GM19324 (cell line): ENCODE results near the gene RNF10.
"Not testable (repeated sequence)": the region's sequence is repeated elsewhere in the genome, so short reads cannot be mapped to it uniquely, and the experiment has no call there.

Experiments used
- ATAC-seq: cut with Tn5 transposase; IDR thresholded peaks from one replicate; pipeline ENCODE4 v1.9.1; 2021; ENCODE audit warnings: mild to moderate bottlenecking, moderate library complexity; ENCODE audit not compliant: unreplicated experiment, low FRiP score

Gene RNF10

DNA sequence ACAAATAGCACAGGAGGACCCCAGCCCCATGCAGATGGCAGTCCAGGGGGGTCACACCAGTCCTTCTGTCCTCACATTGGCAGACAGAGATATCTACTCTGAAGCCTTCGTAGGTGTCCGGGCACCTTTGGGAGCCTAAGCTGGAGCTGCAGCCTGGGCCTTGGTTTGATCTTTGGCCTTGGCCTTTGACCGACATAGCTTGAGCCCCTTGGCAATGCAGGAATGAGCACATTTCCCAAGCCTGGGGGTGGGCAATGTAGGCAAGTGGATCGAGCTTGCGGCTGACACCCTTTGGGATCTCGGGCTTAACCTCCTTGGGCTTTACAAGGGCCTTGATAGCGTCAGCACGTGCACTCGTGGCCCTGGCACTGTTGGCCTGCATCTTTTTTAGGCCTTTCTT is 11.6 kb upstream of the RNF10 start:
- ATAC-seq = no peak

DNA sequence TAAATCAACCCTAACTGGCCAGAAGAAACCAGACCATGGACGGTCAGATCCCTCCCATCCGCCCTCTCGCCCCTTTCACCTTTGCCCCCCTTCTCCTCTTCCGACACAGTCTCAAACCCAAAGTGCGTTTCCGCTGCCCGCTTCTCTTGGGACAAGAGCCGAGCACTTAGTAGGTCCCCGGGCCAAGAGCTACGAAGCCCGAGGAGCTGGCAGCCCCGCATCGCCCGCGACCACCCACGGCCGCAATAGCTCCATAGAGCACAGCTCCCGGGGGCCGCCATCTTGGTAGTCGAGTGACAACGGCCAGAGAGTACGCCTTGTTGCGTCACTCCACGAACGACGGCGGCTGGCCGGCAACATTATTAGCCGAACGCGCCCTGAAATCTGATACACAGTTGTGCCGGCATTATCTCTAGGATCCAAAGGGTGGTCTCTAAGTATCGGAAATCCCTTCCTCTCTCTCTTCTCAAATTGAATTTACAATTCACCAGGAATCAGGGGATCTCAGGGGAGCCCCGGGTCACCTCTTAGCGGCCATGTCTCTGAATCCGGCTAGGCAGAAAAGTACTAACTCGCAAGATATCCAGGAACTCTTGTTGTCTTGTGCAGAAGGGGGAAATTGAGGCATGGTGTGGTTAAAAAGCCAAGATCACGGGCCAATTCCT is 5.2 kb upstream of the RNF10 start, which contains the start of gene COQ5:
Gene COQ5, minus strand, starts transcription at position 298 of the 665 bp plus-strand sequence. Its CDS starts 17 bp downstream, at position 281.
- peak; percentile 77 for ATAC-seq

DNA sequence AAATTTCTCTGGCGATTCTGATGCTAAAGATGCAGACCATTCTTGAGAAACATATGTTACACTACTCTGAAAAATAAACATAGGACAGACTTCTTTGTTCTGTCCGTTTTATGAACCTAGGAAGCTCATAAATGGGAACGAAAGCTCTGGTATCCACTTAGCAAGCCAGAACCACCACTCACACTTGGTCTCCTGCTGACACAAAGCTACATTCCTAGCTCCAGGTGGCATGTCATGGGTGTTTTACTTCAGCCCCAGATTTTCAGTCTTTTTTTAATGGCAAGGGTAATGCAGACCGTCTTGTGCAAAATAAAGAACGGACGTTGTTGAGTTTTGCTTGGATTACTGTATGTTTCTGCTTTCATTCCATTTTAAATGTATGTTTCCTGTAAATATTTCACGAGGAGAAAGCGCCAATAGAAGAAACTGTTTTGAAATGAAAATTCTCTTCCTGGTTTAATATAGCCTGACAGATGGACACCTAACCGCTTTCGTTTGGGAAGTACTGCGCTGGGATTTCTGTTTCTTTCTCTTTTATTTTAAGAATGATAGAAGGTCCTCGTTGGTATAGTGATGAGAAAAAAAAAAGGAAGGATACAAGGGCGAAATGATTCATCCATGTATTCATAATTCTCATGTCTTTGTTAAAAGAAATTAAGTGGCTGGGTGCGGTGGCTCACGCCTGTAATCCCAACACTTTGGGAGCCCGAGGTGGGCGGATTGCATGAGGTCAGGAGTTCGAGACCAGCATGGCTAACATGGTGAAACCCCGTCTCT is 4.3 kb upstream of the RNF10 start:
- ATAC-seq = no peak

DNA sequence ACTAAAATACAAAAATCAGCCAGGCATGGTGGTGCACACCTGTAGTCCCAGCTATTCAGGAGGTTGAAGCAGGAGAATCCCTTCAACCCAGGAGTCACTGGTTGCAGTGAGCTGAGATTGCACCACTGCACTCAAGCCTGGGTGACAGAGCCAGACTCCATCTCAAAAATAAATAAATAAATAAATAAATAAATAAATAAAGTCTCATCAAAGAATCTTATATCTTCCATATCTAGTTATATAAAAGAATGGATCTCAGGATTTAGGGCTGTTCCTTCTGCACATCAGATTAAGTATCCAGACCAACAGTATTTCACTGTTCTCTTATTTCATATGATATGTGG is 3.8 kb upstream of the RNF10 start:
- not testable (repeated sequence) for ATAC-seq

DNA sequence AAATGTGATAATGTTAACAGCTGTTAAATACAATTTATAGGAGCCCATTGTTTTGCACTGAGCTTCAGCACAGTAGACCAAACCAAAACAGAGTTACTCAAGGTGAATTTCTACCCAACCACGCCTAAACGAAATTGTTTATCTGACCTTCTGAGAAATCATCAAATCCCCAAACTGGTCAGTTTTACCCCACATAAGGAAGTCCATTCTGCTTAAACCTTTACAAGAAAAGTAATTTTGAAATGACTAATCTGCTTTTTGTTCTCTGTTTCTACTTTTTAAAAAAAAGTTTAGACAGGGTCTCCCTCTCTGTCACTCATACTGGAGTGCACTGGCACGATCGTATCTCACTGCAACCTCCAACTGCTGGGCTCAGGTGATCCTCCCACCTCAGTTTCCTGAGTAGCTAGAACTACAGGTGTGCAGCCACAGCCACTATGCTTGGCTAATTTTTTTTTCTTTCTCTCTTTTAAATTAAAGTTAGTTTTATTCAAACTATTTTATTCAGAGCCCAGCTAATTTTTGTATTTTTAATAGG is 1.4 kb upstream of the RNF10 start:
- no peak for ATAC-seq

DNA sequence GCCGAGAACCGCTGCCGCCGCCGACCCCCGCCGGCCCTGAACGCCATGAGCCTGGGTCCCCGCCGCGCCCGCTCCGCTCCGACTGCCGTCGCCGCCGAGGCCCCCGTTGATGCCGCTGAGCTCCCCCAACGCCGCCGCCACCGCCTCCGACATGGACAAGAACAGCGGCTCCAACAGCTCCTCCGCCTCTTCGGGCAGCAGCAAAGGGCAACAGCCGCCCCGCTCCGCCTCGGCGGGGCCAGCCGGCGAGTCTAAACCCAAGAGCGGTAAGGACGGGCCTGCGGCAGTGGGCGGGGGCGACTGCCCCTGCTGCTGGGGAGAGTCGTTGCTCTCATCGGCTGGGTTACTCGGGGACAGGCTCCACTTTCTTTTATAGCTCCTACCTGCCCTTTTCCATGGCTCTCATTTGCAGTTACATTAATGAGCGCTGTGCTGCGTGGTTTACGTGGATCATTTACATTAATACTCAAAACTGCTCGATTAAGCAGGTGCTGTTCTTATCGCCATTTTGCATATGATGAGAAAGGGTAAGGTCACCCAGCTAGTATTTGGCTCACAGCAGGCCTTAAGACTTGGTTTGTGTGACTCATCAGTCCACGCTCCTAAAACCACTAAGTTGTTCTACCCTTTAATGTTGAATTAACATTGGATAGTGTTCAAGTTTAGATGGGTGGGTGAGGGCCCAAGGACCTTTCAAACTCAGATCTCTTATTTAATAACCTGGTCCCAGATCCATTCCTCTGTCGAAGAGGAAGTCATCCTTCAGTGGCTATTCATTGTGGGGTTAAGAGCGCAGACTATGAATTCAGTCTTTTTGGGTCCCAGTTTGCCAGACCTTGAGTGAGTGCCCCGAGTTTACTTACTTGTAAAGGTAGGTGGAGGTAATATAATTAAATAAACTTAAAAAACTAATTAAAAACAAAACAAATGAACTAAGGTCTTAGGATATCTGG is 823 bp downstream of the RNF10 start:
- ATAC-seq = peak; percentile 41

DNA sequence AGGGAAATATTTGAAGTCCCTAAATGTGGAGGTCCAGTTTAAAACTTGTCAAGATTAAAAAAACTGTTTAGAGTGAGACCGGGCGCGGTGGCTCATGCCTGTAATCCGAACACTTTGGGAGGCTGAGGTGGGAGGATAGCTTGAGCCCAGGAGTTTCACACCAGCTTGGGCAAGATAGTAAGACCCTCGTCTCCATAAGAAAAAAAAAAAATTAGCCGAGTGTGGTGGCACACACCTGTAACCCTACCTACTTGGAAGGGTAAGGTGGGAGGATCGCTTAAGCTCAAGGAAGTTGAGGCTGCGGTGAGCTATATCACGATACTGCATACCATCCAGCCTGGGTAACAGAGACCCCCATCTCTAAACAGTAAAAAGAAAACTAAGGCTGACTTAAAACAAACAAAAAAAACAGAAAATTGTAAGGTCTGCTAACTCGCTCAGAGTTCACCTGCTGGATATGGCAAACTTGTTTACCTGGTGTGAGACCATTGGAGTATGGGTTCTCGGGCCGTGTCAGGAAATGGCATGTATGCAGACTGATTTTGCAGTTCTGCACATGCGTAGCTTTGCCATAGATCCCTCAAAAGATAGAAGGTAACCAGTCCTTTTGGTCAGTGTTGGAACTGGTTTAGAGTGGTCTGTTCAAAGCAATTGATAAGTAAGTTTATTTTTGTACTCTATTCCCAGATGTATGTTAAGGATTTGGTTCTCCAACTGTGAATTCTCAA is 2.1 kb downstream of the RNF10 start:
- ATAC-seq = no peak

DNA sequence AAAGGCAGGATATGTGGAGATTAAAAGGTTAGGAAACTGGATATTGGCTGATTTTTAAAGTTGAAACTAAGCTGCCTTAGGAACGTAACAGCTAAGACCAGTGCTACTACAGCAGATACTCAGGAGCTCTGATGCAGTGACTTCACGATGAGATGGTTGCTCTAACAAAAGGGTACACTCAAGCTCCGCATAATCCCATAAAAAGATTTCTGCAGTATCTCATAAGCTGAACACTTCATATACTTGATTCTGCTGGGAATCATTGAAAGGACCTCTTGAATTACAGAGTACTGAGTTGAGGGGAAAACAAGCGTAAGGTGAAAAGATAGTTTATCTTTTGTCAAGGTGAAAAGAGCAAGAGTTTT is 3.7 kb downstream of the RNF10 start:
- no peak for ATAC-seq

DNA sequence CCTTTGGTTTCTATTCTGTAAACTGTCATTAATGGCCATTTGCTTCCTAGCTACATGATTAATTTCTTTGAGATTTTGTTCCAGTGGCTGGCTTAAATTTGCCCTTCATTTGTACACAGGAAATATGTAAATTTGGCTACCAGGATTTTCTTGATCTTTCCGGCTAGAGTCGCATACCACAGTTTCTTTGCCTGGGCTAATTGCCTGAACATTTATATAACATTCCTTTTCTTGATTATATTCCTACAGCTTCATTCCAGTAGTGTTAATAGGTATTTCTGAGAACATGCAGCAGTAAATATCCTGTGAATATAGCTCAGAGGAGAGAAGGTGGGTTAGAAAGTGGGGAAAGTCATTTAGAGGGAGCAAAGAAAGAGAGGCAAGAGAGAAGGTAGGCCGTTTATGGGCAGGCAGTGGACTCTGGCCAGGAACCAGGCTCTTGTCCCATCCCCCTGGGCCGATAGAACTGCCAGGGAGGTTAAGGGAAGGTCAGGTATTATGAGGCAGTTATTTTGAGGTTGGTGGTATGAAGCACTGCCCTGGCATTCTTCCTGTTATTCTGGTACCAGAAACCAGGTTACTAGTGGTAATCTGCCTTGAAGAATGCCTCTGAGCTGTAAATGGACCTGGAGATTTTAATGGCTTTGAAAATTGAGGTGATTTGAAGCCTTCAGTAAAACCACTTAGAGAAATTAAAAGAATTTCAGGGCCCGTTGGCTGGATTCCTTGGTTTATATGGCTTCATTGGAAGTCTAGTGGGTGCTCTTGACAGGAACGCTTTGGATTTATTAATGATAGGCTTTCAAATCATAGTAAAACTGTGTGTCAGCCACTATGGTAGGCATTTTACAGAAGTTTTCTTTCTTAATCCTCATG is 4.4 kb downstream of the RNF10 start:
- ATAC-seq = no peak

DNA sequence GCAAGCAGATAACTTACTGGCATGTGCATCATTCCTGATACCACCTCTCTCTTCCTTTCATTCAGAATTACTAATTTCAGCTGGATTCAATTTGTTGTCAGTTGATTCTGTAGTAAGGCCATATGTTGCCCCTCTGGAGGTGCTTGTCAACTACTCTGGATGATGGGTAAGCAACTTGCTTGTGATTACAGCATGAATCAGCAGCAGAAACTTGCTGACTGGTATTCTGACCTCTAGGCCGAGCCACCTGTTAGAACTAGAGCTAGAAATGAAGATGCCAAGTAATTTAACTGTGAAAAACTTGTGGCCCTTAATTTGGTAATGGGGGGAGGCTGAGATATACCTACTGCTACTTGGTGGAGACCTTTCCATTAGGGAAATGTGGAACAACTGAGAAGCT is 5.1 kb downstream of the RNF10 start:
- ATAC-seq = no peak

DNA sequence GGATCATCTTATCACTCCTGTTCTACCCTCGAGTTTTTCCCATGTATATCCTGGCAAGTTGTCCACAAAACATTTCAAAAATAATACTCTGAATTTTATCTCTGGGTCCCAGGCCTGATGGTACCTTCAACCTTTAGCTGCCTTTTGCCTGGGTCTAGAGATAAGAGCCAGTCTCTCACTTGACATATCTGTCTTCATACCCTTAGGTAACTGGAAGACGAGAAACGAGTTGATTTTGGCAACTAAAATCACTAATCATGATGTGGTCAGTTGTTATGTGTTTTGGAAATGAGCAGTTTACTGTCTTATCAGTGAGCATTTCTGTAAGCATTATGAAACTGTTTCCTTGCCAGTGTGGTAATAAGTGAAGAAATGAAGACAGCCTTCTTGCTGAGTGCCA is 6.3 kb downstream of the RNF10 start:
- no peak for ATAC-seq

DNA sequence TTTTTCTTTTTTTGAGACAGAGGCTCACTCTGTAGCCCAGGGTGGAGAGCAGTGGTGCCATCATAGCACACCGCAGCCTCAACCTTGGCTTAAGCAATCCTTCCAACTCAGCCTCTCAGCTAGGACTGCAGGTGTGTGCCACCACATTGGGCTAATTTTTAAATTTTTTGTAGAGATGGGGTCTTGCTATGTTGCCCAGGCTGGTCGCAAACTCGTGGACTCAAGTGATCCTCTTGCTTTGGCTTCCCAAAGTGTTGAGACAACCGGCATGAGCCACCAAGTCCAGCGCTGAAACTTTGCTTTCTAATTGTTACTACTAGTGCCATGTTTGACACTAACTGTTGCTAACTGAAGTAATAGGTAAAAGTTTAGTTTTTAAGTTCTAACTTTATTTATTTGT is 8.0 kb downstream of the RNF10 start:
- ATAC-seq = no peak

DNA sequence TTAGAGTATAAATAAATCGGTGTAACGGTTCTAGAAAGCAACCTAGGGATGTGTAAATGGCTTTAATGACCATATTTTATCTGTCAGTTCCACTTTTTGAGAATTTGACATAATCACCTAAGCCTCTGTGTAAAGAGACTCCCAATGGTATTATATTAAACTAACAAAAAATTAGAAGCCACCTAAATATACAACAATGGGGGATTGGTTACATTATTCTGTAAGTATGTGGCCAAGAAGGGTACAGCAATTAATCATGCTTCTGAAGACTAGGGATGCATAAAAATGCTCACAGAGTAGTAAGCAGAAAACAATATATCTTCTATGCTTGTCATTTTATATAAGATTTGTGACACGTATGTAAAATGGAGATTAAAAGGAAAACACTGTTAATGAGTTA is 10.5 kb downstream of the RNF10 start:
- no peak for ATAC-seq

DNA sequence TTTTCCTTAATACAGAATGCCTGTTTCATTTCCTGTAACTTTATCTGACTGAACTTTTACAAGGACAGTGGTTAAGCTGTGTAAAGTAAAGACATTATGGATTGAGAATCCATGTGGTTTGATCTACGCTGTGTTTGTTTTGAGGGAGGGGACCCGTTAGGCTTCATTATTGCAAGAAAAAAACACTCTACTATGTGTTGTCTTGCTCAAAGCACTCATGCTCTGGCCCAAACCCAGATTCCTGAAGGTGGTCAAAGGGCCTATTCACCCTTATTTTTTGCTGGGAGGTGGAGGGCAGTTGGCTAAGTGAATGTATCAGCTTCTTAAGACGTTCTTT is 11.9 kb downstream of the RNF10 start:
- no peak for ATAC-seq

DNA sequence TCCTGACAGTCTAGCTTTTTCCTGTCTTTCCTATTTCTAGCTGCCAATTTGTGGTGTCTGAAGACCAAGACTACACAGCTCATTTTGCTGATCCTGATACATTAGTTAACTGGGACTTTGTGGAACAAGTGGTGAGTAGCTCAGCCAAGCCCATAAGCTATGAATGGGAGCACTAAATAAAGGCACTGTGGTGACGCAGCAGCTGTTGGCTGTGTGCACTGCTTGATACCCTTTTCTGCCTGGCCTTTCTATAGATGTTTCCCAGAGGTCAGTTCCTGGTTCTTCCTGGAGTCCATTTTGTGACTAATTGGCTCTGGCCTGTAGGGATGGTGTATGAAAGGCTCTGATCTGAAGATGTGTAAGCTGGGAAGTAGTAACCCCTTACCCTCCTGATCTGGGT is 20.5 kb downstream of the RNF10 start:
- no peak for ATAC-seq

DNA sequence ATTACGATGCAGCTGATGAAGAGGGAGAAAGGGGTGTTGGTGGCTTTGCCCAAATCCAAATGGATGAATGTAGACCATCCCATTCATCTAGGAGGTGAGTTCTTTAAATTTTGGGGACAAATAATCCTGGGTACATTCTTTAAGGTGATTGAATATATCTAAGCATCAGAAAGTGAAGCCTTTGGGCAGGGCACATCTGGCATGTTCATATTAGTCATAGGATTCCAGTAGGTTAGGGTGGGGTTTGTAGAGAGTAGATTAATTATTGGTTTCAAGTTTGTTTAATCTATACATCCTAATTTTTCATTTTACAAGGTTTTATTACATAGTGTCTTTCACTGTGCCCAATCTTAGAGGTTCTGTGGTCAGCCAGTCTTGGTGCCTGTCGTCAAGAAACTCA is 23.4 kb downstream of the RNF10 start:
- no peak for ATAC-seq

DNA sequence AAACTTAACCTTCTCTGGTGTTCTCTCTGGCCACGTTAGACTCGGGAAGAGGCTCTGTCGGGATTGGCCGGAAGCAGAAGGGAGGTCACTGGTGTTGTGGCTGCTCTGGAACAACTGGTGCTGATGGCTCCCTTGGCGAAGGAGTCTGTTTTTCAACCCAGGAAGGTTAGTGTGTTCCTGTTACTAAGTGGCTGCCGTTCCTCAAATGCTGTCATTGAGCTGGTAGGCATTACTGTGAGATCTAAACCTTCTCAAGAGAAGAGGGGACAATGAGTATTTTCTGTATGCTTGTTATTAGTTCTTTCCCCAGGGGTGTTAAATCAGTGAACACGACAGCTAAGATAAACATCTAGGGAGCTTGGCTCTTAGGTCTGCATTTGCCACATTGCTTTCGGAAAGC is 28.8 kb downstream of the RNF10 start:
- no peak for ATAC-seq

DNA sequence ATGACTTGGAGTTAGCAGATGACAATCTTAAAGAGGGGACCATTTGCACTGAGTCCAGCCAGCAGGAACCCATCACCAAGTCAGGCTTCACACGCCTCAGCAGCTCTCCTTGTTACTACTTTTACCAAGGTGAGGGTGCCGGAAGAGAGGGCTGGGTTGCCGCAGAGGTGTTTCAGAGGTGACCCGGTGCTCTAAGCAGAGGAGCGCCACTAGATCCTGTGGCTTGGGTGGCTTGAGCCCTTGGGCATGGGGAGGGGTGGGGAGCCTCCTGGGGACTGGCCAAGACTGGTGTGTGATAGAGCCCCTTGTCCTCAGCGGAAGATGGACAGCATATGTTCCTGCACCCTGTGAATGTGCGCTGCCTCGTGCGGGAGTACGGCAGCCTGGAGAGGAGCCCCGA is 29.3 kb downstream of the RNF10 start:
- ATAC-seq = no peak

DNA sequence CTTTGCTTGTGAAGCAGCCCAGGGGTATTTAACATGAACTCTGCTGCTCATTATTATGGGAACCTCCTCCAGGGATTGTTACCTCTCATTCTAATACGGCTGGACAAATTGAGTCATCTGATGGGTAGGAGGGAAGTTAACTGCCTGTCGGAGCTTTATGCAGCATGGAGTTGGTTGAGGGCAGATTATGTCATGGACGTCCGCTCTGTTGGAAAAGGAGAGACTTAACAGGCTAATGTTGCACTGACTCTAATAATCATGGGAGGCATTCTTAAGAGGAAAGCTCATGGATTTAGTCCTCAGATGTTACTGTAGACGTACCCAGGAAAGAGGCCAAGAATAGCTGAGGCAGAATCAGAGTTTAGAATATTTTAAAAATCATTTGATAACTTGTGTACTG is 37.1 kb downstream of the RNF10 start:
- ATAC-seq = no peak

DNA sequence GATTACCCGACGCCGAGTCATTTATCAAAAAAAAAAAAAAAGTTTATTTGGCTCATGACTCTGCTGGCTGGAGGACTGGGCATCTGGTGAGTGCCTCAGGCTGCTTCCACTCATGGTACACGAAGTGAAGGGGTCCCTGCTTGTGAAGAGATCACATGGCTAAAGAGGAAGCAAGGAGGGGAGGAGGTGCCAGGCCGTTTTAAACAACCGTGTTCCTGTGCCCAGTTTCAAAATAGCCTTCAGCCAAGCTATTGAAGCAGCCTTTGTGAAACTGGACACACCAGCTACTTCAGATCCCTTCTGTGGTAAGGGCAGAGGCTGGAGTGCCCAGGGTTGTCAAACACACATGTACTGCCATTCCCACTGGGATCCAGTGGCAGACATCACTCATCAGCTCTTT is 39.4 kb downstream of the RNF10 start:
- ATAC-seq = no peak
